ENCODE results near the gene COMMD3.

COMMD3 gene

GRCh38 chr10:22341190-22341925 is 25.2 kb downstream of the COMMD3 start:
- Histone ChIP-seq H3K9me3 (ENCODE audit: control insufficient read depth in 1 of 2, low read length in 2 of 2) (peaks cover 0 to 32% of the 10 kb centered on the region in 2 donors), H3K4me3 (ENCODE audit: low read depth in 1 of 2, low read length in 2 of 2) (peak overlapping the region; percentile 52 to 73), H3K36me3 (ENCODE audit: control insufficient read depth in 1 of 2, insufficient read depth in 2 of 2, low read length in 2 of 2) (no peaks in the 10 kb centered on the region), H3K27ac (ENCODE audit: low read length) (no peak overlapping the region), H3K27me3 (ENCODE audit: low read depth, low read length) (peaks cover 83% of the 10 kb centered on the region), H3K4me1 (ENCODE audit: control insufficient read depth in 1 of 2, insufficient read depth in 2 of 2, low read length in 2 of 2) (peaks cover 5 to 28% of the 10 kb centered on the region in 2 donors)

- H3K9me3 ChIP-seq (ENCODE audit: control insufficient read depth in 1 of 2, low read length in 2 of 2): peaks cover 0 to 31% of the 10 kb centered on the region in 2 donors
- H3K27ac ChIP-seq (ENCODE audit: low read length): no peak overlapping the region
- peaks cover 5 to 23% of the 10 kb centered on the region in 2 donors for H3K4me1 ChIP-seq (ENCODE audit: control insufficient read depth in 1 of 2, insufficient read depth in 2 of 2, low read length in 2 of 2)
- peaks cover 83% of the 10 kb centered on the region for H3K27me3 ChIP-seq (ENCODE audit: low read depth, low read length)
- H3K4me3 ChIP-seq (ENCODE audit: low read depth in 1 of 2, low read length in 2 of 2): no peak overlapping the region
- no peaks in the 10 kb centered on the region for H3K36me3 ChIP-seq (ENCODE audit: control insufficient read depth in 1 of 2, insufficient read depth in 2 of 2, low read length in 2 of 2)
These were observed 25.7 kb downstream of the COMMD3 start for GRCh38 chr10:22341926-22342196.

- Histone ChIP-seq H3K4me3 (ENCODE audit: low read depth in 1 of 2, low read length in 2 of 2) (no peak overlapping the region), H3K27me3 (ENCODE audit: low read depth, low read length) (peaks cover 81% of the 10 kb centered on the region), H3K36me3 (ENCODE audit: control insufficient read depth in 1 of 2, insufficient read depth in 2 of 2, low read length in 2 of 2) (no peaks in the 10 kb centered on the region), H3K9me3 (ENCODE audit: control insufficient read depth in 1 of 2, low read length in 2 of 2) (peaks cover 0 to 26% of the 10 kb centered on the region in 2 donors), H3K27ac (ENCODE audit: low read length) (no peak overlapping the region), H3K4me1 (ENCODE audit: control insufficient read depth in 1 of 2, insufficient read depth in 2 of 2, low read length in 2 of 2) (peaks cover 5 to 20% of the 10 kb centered on the region in 2 donors)
These were observed 26.2 kb downstream of the COMMD3 start for GRCh38 chr10:22342421-22342820.

GRCh38 chr10:22343731-22344130 is 27.5 kb downstream of the COMMD3 start:
- H3K4me3 ChIP-seq (ENCODE audit: low read depth in 1 of 2, low read length in 2 of 2): no peak overlapping the region
- H3K4me1 ChIP-seq (ENCODE audit: control insufficient read depth in 1 of 2, insufficient read depth in 2 of 2, low read length in 2 of 2): peaks cover 5 to 20% of the 10 kb centered on the region in 2 donors
- H3K27ac ChIP-seq (ENCODE audit: low read length): no peak overlapping the region
- peaks cover 68% of the 10 kb centered on the region for H3K27me3 ChIP-seq (ENCODE audit: low read depth, low read length)
- H3K9me3 ChIP-seq (ENCODE audit: control insufficient read depth in 1 of 2, low read length in 2 of 2): peaks cover 0 to 14% of the 10 kb centered on the region in 2 donors
- no peaks in the 10 kb centered on the region for H3K36me3 ChIP-seq (ENCODE audit: control insufficient read depth in 1 of 2, insufficient read depth in 2 of 2, low read length in 2 of 2)

- H3K4me3 ChIP-seq (ENCODE audit: low read depth in 1 of 2, low read length in 2 of 2): no peak overlapping the region
- H3K36me3 ChIP-seq (ENCODE audit: control insufficient read depth in 1 of 2, insufficient read depth in 2 of 2, low read length in 2 of 2): no peaks in the 10 kb centered on the region
- H3K4me1 ChIP-seq (ENCODE audit: control insufficient read depth in 1 of 2, insufficient read depth in 2 of 2, low read length in 2 of 2): peaks cover 5 to 20% of the 10 kb centered on the region in 2 donors
- peaks cover 0 to 14% of the 10 kb centered on the region in 2 donors for H3K9me3 ChIP-seq (ENCODE audit: control insufficient read depth in 1 of 2, low read length in 2 of 2)
- H3K27me3 ChIP-seq (ENCODE audit: low read depth, low read length): peaks cover 63% of the 10 kb centered on the region
- H3K27ac ChIP-seq (ENCODE audit: low read length): no peak overlapping the region
These were observed 28.1 kb downstream of the COMMD3 start for GRCh38 chr10:22344249-22344648.

- peak overlapping the region in 1 of 2 donors; percentile 59 for H3K4me3 ChIP-seq (ENCODE audit: low read depth in 1 of 2, low read length in 2 of 2)
- H3K27ac ChIP-seq (ENCODE audit: low read length): no peak overlapping the region
- peaks cover 58% of the 10 kb centered on the region for H3K27me3 ChIP-seq (ENCODE audit: low read depth, low read length)
- H3K9me3 ChIP-seq (ENCODE audit: control insufficient read depth in 1 of 2, low read length in 2 of 2): peaks cover 0 to 14% of the 10 kb centered on the region in 2 donors
- no peaks in the 10 kb centered on the region for H3K36me3 ChIP-seq (ENCODE audit: control insufficient read depth in 1 of 2, insufficient read depth in 2 of 2, low read length in 2 of 2)
- H3K4me1 ChIP-seq (ENCODE audit: control insufficient read depth in 1 of 2, insufficient read depth in 2 of 2, low read length in 2 of 2): peaks cover 3 to 15% of the 10 kb centered on the region in 2 donors
These were observed 28.7 kb downstream of the COMMD3 start for GRCh38 chr10:22344781-22345300.

- no peaks in the 10 kb centered on the region for H3K36me3 ChIP-seq (ENCODE audit: control insufficient read depth in 1 of 2, insufficient read depth in 2 of 2, low read length in 2 of 2)
- no peak within 1 kb of the TSS for H3K27ac ChIP-seq (ENCODE audit: low read length)
- peaks cover 0 to 14% of the 10 kb centered on the region in 2 donors for H3K9me3 ChIP-seq (ENCODE audit: control insufficient read depth in 1 of 2, low read length in 2 of 2)
- peak within 1 kb of the TSS in 1 of 2 donors; percentile 59 for H3K4me3 ChIP-seq (ENCODE audit: low read depth in 1 of 2, low read length in 2 of 2)
- H3K4me1 ChIP-seq (ENCODE audit: control insufficient read depth in 1 of 2, insufficient read depth in 2 of 2, low read length in 2 of 2): peaks cover 0 to 14% of the 10 kb centered on the region in 2 donors
- H3K27me3 ChIP-seq (ENCODE audit: low read depth, low read length): peaks cover 58% of the 10 kb centered on the region
These were observed 29.3 kb downstream of the COMMD3 start, which contains the start of gene SPAG6 for GRCh38 chr10:22345301-22346095. Gene SPAG6, plus strand, starts transcription at chr10:22345496. Its CDS starts 116 bp downstream, at chr10:22345612.

- H3K4me1 ChIP-seq (ENCODE audit: control insufficient read depth in 1 of 2, insufficient read depth in 2 of 2, low read length in 2 of 2): peaks cover 0 to 12% of the 10 kb centered on the region in 2 donors
- H3K27ac ChIP-seq (ENCODE audit: low read length): no peak overlapping the region
- H3K4me3 ChIP-seq (ENCODE audit: low read depth in 1 of 2, low read length in 2 of 2): no peak overlapping the region
- H3K27me3 ChIP-seq (ENCODE audit: low read depth, low read length): peaks cover 58% of the 10 kb centered on the region
- no peaks in the 10 kb centered on the region for H3K36me3 ChIP-seq (ENCODE audit: control insufficient read depth in 1 of 2, insufficient read depth in 2 of 2, low read length in 2 of 2)
- H3K9me3 ChIP-seq (ENCODE audit: control insufficient read depth in 1 of 2, low read length in 2 of 2): peaks cover 0 to 14% of the 10 kb centered on the region in 2 donors
These were observed 30.0 kb downstream of the COMMD3 start for GRCh38 chr10:22346096-22346661.

- Histone ChIP-seq H3K9me3 (ENCODE audit: control insufficient read depth in 1 of 2, low read length in 2 of 2) (no peaks in the 10 kb centered on the region), H3K36me3 (ENCODE audit: control insufficient read depth in 1 of 2, insufficient read depth in 2 of 2, low read length in 2 of 2) (no peaks in the 10 kb centered on the region), H3K27ac (ENCODE audit: low read length) (no peak overlapping the region), H3K4me3 (ENCODE audit: low read depth in 1 of 2, low read length in 2 of 2) (no peak overlapping the region), H3K27me3 (ENCODE audit: low read depth, low read length) (peaks cover 25% of the 10 kb centered on the region), H3K4me1 (ENCODE audit: control insufficient read depth in 1 of 2, insufficient read depth in 2 of 2, low read length in 2 of 2) (peaks cover 0 to 6% of the 10 kb centered on the region in 2 donors)
These were observed 33.6 kb downstream of the COMMD3 start for GRCh38 chr10:22349755-22350154.

- Histone ChIP-seq H3K4me3 (ENCODE audit: low read depth in 1 of 2, low read length in 2 of 2) (no peak overlapping the region), H3K9me3 (ENCODE audit: control insufficient read depth in 1 of 2, low read length in 2 of 2) (no peaks in the 10 kb centered on the region), H3K27me3 (ENCODE audit: low read depth, low read length) (peaks cover 10% of the 10 kb centered on the region), H3K27ac (ENCODE audit: low read length) (no peak overlapping the region), H3K36me3 (ENCODE audit: control insufficient read depth in 1 of 2, insufficient read depth in 2 of 2, low read length in 2 of 2) (no peaks in the 10 kb centered on the region), H3K4me1 (ENCODE audit: control insufficient read depth in 1 of 2, insufficient read depth in 2 of 2, low read length in 2 of 2) (no peaks in the 10 kb centered on the region)
These were observed 35.0 kb downstream of the COMMD3 start for GRCh38 chr10:22351131-22351703.

All from muscle layer of duodenum (tissue), 2 donors.